ENCODE measurements around the gene ALLC. TPM values are rescaled to one million over a fixed set of nuclear protein-coding genes. Genes with fewer than 3 reads are reported as not detected.

ALLC gene
- total and polyA plus RNA-seq, 10 of the 15 experiments (the other 5 are each of a cell fraction or from before 2014, with no cell fraction given) = 0.05 TPM; not detected in 9

DNA sequence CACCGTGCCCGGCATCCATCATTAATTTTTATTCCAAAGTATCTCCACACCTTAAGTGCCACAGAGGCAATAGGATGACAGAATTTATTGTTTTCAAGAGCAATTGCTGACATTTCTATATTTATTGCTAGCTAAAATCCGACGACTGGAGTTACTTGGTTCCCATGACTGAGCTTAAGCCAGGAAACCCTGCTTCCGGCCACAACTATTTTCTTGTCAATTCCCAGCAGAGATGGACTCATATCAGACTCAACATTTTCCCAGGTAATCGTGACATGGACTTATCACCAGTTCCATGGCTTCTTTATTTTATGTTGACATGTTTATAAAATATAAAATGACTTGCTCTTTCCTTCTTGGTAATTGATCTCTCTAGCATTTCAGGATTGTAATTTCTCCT, 24.8 kb downstream of the ALLC start:
- no peak for FAIRE-seq
- ATAC-seq = no peak
- H3K27me3 ChIP-seq (replicated peaks in 1 of 2; ENCODE audit: control insufficient read depth in 2 of 2, insufficient read depth in 2 of 2, low read length in 1 of 2) = no peaks in the 10 kb centered on the region; a peak in 4 of 4 replicates
- H3K9ac ChIP-seq (ENCODE audit: control insufficient read depth, insufficient read depth, low read length) = no peak overlapping the region
- H3K9me3 ChIP-seq (replicated peaks; ENCODE audit: control insufficient read depth, insufficient read depth, low read length) = no peaks in the 10 kb centered on the region
- H3K79me2 ChIP-seq (ENCODE audit: control insufficient read depth, insufficient read depth, low read length) = no peaks in the 10 kb centered on the region
- H3K4me3 ChIP-seq = no peak overlapping the region
- CTCF ChIA-PET = interaction anchor here (0.7 to 1.6 kb wide), 2 partner anchors 10 to 22 kb away, joined by 3 to 12 read pairs; no protein-coding TSS in a partner anchor
- no peak overlapping the region for H3K4me2 ChIP-seq (ENCODE audit: control insufficient read depth, insufficient read depth)
- TF ChIP-seq KLF5 (IDR thresholded peaks at IDR 0.05; ENCODE audit: partially characterized antibody) = no peak
- TF ChIP-seq RFX5 (IDR thresholded peaks at IDR 0.05; ENCODE audit: low read depth, low read length) = no peak
- TF ChIP-seq, protein P1, sequence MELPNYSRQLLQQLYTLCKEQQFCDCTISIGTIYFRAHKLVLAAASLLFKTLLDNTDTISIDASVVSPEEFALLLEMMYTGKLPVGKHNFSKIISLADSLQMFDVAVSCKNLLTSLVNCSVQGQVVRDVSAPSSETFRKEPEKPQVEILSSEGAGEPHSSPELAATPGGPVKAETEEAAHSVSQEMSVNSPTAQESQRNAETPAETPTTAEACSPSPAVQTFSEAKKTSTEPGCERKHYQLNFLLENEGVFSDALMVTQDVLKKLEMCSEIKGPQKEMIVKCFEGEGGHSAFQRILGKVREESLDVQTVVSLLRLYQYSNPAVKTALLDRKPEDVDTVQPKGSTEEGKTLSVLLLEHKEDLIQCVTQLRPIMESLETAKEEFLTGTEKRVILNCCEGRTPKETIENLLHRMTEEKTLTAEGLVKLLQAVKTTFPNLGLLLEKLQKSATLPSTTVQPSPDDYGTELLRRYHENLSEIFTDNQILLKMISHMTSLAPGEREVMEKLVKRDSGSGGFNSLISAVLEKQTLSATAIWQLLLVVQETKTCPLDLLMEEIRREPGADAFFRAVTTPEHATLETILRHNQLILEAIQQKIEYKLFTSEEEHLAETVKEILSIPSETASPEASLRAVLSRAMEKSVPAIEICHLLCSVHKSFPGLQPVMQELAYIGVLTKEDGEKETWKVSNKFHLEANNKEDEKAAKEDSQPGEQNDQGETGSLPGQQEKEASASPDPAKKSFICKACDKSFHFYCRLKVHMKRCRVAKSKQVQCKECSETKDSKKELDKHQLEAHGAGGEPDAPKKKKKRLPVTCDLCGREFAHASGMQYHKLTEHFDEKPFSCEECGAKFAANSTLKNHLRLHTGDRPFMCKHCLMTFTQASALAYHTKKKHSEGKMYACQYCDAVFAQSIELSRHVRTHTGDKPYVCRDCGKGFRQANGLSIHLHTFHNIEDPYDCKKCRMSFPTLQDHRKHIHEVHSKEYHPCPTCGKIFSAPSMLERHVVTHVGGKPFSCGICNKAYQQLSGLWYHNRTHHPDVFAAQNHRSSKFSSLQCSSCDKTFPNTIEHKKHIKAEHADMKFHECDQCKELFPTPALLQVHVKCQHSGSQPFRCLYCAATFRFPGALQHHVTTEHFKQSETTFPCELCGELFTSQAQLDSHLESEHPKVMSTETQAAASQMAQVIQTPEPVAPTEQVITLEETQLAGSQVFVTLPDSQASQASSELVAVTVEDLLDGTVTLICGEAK (IDR thresholded peaks at IDR 0.05; ENCODE audit: borderline replicate concordance) = no peak
- no peak for TF ChIP-seq CBFB (IDR thresholded peaks at IDR 0.05; ENCODE audit: low read depth)
- no peak for TF ChIP-seq GABPA (IDR thresholded peaks at IDR 0.05; ENCODE audit: low read depth)
- no peak for TF ChIP-seq IKZF1 (conservative IDR thresholded peaks at IDR 0.05)
- TF ChIP-seq BRCA1 (IDR thresholded peaks at IDR 0.05; ENCODE audit: low read depth, low read length) = no peak
- TF ChIP-seq, protein P2, sequence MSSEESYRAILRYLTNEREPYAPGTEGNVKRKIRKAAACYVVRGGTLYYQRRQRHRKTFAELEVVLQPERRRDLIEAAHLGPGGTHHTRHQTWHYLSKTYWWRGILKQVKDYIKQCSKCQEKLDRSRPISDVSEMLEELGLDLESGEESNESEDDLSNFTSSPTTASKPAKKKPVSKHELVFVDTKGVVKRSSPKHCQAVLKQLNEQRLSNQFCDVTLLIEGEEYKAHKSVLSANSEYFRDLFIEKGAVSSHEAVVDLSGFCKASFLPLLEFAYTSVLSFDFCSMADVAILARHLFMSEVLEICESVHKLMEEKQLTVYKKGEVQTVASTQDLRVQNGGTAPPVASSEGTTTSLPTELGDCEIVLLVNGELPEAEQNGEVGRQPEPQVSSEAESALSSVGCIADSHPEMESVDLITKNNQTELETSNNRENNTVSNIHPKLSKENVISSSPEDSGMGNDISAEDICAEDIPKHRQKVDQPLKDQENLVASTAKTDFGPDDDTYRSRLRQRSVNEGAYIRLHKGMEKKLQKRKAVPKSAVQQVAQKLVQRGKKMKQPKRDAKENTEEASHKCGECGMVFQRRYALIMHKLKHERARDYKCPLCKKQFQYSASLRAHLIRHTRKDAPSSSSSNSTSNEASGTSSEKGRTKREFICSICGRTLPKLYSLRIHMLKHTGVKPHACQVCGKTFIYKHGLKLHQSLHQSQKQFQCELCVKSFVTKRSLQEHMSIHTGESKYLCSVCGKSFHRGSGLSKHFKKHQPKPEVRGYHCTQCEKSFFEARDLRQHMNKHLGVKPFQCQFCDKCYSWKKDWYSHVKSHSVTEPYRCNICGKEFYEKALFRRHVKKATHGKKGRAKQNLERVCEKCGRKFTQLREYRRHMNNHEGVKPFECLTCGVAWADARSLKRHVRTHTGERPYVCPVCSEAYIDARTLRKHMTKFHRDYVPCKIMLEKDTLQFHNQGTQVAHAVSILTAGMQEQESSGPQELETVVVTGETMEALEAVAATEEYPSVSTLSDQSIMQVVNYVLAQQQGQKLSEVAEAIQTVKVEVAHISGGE (CRISPR knock-in tag; IDR thresholded peaks at IDR 0.05) = no peak
- no peak for TF ChIP-seq ATF7 (IDR thresholded peaks at IDR 0.05; ENCODE audit: low read depth)
- no peak for TF ChIP-seq IKZF2 (IDR thresholded peaks at IDR 0.05)
- no peak for TF ChIP-seq ZBED1 (IDR thresholded peaks at IDR 0.05; ENCODE audit: borderline replicate concordance)
- no peak for TF ChIP-seq MTA2 (IDR thresholded peaks at IDR 0.05; ENCODE audit: low read depth)
- no peak for TF ChIP-seq KAT2A (conservative IDR thresholded peaks at IDR 0.05; ENCODE audit: control insufficient read depth, low read depth, low read length)
- TF ChIP-seq, protein P3, sequence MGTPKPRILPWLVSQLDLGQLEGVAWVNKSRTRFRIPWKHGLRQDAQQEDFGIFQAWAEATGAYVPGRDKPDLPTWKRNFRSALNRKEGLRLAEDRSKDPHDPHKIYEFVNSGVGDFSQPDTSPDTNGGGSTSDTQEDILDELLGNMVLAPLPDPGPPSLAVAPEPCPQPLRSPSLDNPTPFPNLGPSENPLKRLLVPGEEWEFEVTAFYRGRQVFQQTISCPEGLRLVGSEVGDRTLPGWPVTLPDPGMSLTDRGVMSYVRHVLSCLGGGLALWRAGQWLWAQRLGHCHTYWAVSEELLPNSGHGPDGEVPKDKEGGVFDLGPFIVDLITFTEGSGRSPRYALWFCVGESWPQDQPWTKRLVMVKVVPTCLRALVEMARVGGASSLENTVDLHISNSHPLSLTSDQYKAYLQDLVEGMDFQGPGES (IDR thresholded peaks at IDR 0.05) = no peak
- TF ChIP-seq SMARCA5 (IDR thresholded peaks at IDR 0.05) = no peak
- TF ChIP-seq, protein P4, sequence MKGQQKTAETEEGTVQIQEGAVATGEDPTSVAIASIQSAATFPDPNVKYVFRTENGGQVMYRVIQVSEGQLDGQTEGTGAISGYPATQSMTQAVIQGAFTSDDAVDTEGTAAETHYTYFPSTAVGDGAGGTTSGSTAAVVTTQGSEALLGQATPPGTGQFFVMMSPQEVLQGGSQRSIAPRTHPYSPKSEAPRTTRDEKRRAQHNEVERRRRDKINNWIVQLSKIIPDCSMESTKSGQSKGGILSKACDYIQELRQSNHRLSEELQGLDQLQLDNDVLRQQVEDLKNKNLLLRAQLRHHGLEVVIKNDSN (IDR thresholded peaks at IDR 0.05; ENCODE audit: borderline replicate concordance, extremely low read length, insufficient read depth, low read depth, low read length) = no peak
- no peak for TF ChIP-seq POLR2A (IDR thresholded peaks at IDR 0.05; ENCODE audit: low read depth, low read length)
- intact Hi-C loops (cut with micrococcal nuclease; ENCODE audit: unreplicated experiment) (no loop called here), in situ Hi-C loops (cut with MboI) (no loop called here)
- no peaks in the 10 kb centered on the region for H3K4me1 ChIP-seq (ENCODE audit: control insufficient read depth, insufficient read depth, low read length)
- RAD21 ChIA-PET (ENCODE audit: unreplicated experiment) = no interaction called here
- H3K27ac ChIP-seq (ENCODE audit: control insufficient read depth, insufficient read depth) = no peak overlapping the region
- SMC1A ChIA-PET (ENCODE audit: uncharacterized antibody, unreplicated experiment) = interaction anchor here (1.4 kb wide), 1 partner anchor 9 kb away, joined by 3 read pairs; no protein-coding TSS in a partner anchor
- no peak overlapping the region for H2AFZ ChIP-seq (ENCODE audit: control insufficient read depth, low read depth, low read length)
- DNase-seq (ENCODE audit: low read depth, low spot score) = no peak
- POLR2A ChIA-PET = no interaction called here
- BruUV-seq (replicated peaks) = no TSS peak
- WGBS (ENCODE audit: insufficient coverage, insufficient replicate concordance, low lambda C conversion rate, missing lambda C conversion rate) = 40% methylated on average over 6 of the region's 6 CpGs
- H4K20me1 ChIP-seq (ENCODE audit: control insufficient read depth, insufficient read depth) = no peaks in the 10 kb centered on the region
- no peaks in the 10 kb centered on the region for H3K36me3 ChIP-seq (ENCODE audit: control insufficient read depth in 2 of 2, insufficient read depth in 2 of 2, low read length in 1 of 2)

Measured in GM12878 (cell line).